Pancreas (tissue), 10 donors: ENCODE results near the gene GJD2. TPM values are rescaled to one million over a fixed set of nuclear protein-coding genes. Genes with fewer than 3 reads are reported as not detected.

Experiments
- ATAC-seq, 4 donors: fragments of 200-7000 bp; cut with Tn5 transposase; one replicate each; pipeline versions ENCODE4 v1.8.0 to v1.9.1; 2020; ENCODE audit warnings: mild to moderate bottlenecking in 4 of 4, moderate library complexity in 4 of 4
- DNase-seq, 6 donors: peaks; one replicate each; pipeline ENCODE4 v3.0.0-alpha.2; 2020
- FAIRE-seq: peaks from 2 replicates; lab custom pipeline; 2012; peaks lifted over from hg19 to GRCh38; lab: Jason Lieb, UNC
- H3K27ac ChIP-seq, 4 donors: fragments of 200-600 bp; sonication (generic); 1 replicate in 3 of 4; 2 replicates in 1 of 4; pipeline versions ENCODE4 v1.5.0 to v1.8.0; 2020
- H3K27me3 ChIP-seq, 4 donors: fragments of 200-600 bp; one replicate each; pipeline ENCODE4 v1.8.0; 2021
- H3K36me3 ChIP-seq, 3 donors: fragments of 200-600 bp; sonication (generic) in 1 of 3; one replicate each; pipeline versions ENCODE4 v1.5.0 to v1.8.0; 2020 to 2021
- H3K4me1 ChIP-seq, 3 donors: fragments of 200-600 bp; one replicate each; pipeline ENCODE4 v1.8.0; 2021
- H3K4me3 ChIP-seq, 4 donors: fragments of 200-600 bp; sonication (generic) in 2 of 4; one replicate each; pipeline versions ENCODE4 v1.5.0 to v1.8.0; 2020 to 2021
- H3K9me3 ChIP-seq, 4 donors: fragments of 200-600 bp; one replicate each; pipeline ENCODE4 v1.8.0; 2021
- CTCF ChIP-seq, 4 donors: fragments of 200-600 bp; sonication (generic) in 3 of 4; IDR thresholded peaks; one replicate each; pipeline versions ENCODE4 v1.5.0 to v1.8.0; 2021; ENCODE audit warnings: antibody characterized with exemption in 4 of 4
- WGBS, 2 donors: extraction: QIAGEN DNeasy Blood & Tissue Kit; methylation state at CpG; one replicate each; pipeline ENCODE4 v1.1.7; 2013; 5-methylcytosine and 5-hydroxymethylcytosine counted together
- intact Hi-C, 3 donors: fragments of 100-400 bp; cut with DNase I; formaldehyde crosslinking; loops; one replicate each; pipeline versions ENCODE4 v1.11.1 to v1.14.2; 2022
- polyA plus RNA-seq, 2 donors: library from polyadenylated mRNA; stranded (reverse); fragments of 200-250 nt; gene quantifications; one replicate each; pipeline ENCODE4 v1.2.3, GENCODE V29; 2013
- total RNA-seq, 6 donors: library from RNA; stranded (reverse); fragmentation: NEBNext Ultra II Directional in 4 of 6; extraction: Animal tissue kit (Norgen Biotek cat#: 25700) in 4 of 6; gene quantifications; one replicate each; pipeline versions ENCODE4 v1.2.1 to v1.2.4, GENCODE V29; 2021 to 2023
- donor health status: healthy with polysubstance abuse.
- donor health status: DM: no; HTN: no; CAD: no; lungs with moderate emphysema.
- donor health status: DM: no; HTN: no; CAD: no.
- donor health status: control.
- donor health status: control.
- donor health status: Bipolar disorder and iron deficiency.
- donor health status: DM: yes; HTN: yes; CAD: no.
- donor health status: DM: no; HTN: no; CAD: no.
- donor health status: DM: no; HTN: no; CAD: no.
- donor health status: DM: yes; HTN: yes; CAD: no.

GJD2 gene
- total and polyA plus RNA-seq, 8 donors = 0.88 to 25.5 (median 3.0) TPM

- no peak for ATAC-seq
- H3K27ac ChIP-seq = no peak overlapping the region
- H3K27me3 ChIP-seq = peaks cover 0 to 4% (median 0%) of the 10 kb centered on the region in 4 donors
- intact Hi-C loops = no loop called here
- WGBS, 2 donors = 68 to 75% methylated on average over 2 of the region's 2 CpGs
- no peak for DNase-seq
- no peaks in the 10 kb centered on the region for H3K9me3 ChIP-seq
- H3K4me1 ChIP-seq = no peaks in the 10 kb centered on the region
- no peak for TF ChIP-seq CTCF (IDR thresholded peaks at IDR 0.05)
- no peak for FAIRE-seq
- no peak overlapping the region for H3K4me3 ChIP-seq
- no peaks in the 10 kb centered on the region for H3K36me3 ChIP-seq
Observed at GRCh38 chr15:34739346-34739745, 15.5 kb downstream of the GJD2 start.

GRCh38 chr15:34738002-34738401 is 16.8 kb downstream of the GJD2 start:
- Histone ChIP-seq H3K4me3 (no peak overlapping the region), H3K36me3 (no peaks in the 10 kb centered on the region), H3K27ac (no peak overlapping the region), H3K27me3 (peaks cover 0 to 7% (median 2%) of the 10 kb centered on the region in 4 donors), H3K4me1 (no peaks in the 10 kb centered on the region), H3K9me3 (no peaks in the 10 kb centered on the region)
- intact Hi-C loops = no loop called here
- 72 to 85% methylated on average over 2 of the region's 2 CpGs for WGBS, 2 donors
- ATAC-seq (no peak), FAIRE-seq (no peak), DNase-seq (no peak)
- TF ChIP-seq CTCF (IDR thresholded peaks at IDR 0.05) = no peak

- Histone ChIP-seq H3K36me3 (no peaks in the 10 kb centered on the region), H3K9me3 (no peaks in the 10 kb centered on the region), H3K27me3 (peaks cover 0 to 7% (median 2%) of the 10 kb centered on the region in 4 donors), H3K4me3 (no peak overlapping the region), H3K4me1 (no peaks in the 10 kb centered on the region), H3K27ac (no peak overlapping the region)
- no peak for DNase-seq
- TF ChIP-seq CTCF (IDR thresholded peaks at IDR 0.05) = no peak
- intact Hi-C loops = no loop called here
- no peak for FAIRE-seq
- ATAC-seq = peak in 3 of 4 donors; percentile 38 to 89 (median 88)
- WGBS, 2 donors = 37 to 40% methylated on average over 3 of the region's 3 CpGs
Observed at GRCh38 chr15:34737477-34737876, 17.3 kb downstream of the GJD2 start.

- TF ChIP-seq CTCF (IDR thresholded peaks at IDR 0.05) = no peak
- WGBS, 2 donors = 45 to 57% methylated on average over 5 of the region's 5 CpGs
- ATAC-seq (no peak), FAIRE-seq (no peak), DNase-seq (no peak)
- H3K36me3 ChIP-seq = no peaks in the 10 kb centered on the region
- no peaks in the 10 kb centered on the region for H3K9me3 ChIP-seq
- no peak overlapping the region for H3K27ac ChIP-seq
- H3K4me1 ChIP-seq = no peaks in the 10 kb centered on the region
- intact Hi-C loops = no loop called here
- H3K4me3 ChIP-seq = no peak overlapping the region
- H3K27me3 ChIP-seq = peaks cover 0 to 7% (median 0%) of the 10 kb centered on the region in 4 donors
Observed at GRCh38 chr15:34734303-34734702, 20.5 kb downstream of the GJD2 start.

GRCh38 chr15:34733621-34734020 is 21.2 kb downstream of the GJD2 start:
- no peak for TF ChIP-seq CTCF (IDR thresholded peaks at IDR 0.05)
- intact Hi-C loops = no loop called here
- FAIRE-seq (no peak), DNase-seq (no peak), ATAC-seq (no peak)
- Histone ChIP-seq H3K4me1 (no peaks in the 10 kb centered on the region), H3K27ac (no peak overlapping the region), H3K27me3 (peaks cover 0 to 7% (median 0%) of the 10 kb centered on the region in 4 donors), H3K4me3 (no peak overlapping the region), H3K9me3 (no peaks in the 10 kb centered on the region), H3K36me3 (no peaks in the 10 kb centered on the region)
- 51 to 69% methylated on average over 2 of the region's 2 CpGs for WGBS, 2 donors
